ENCODE data around the gene TTC14.

DNA sequence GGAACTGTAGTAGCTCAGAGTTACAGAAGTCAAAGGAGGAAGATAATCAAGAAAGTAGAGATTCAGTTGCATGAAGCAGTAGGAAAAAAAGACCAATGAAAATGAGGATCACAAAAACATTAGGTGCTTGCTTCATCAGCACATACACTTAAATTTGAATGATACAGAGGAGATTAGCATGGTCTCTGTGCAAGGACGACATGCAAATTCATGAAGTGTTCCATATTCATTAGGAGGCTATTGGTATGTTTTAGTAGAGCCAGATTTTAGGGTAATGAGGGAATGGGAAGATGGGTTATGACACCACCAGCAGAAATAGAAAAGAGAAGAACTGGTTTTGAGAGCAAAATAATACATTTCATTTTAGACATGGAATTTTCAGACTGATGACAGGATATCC lies 21.0 kb upstream of the TTC14 start:
- TF ChIP-seq, protein P1, sequence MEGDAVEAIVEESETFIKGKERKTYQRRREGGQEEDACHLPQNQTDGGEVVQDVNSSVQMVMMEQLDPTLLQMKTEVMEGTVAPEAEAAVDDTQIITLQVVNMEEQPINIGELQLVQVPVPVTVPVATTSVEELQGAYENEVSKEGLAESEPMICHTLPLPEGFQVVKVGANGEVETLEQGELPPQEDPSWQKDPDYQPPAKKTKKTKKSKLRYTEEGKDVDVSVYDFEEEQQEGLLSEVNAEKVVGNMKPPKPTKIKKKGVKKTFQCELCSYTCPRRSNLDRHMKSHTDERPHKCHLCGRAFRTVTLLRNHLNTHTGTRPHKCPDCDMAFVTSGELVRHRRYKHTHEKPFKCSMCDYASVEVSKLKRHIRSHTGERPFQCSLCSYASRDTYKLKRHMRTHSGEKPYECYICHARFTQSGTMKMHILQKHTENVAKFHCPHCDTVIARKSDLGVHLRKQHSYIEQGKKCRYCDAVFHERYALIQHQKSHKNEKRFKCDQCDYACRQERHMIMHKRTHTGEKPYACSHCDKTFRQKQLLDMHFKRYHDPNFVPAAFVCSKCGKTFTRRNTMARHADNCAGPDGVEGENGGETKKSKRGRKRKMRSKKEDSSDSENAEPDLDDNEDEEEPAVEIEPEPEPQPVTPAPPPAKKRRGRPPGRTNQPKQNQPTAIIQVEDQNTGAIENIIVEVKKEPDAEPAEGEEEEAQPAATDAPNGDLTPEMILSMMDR (IDR thresholded peaks at IDR 0.05; ENCODE audit: low read depth, low read length, poor library complexity, severe bottlenecking): no peak
- no peak for TF ChIP-seq EZH2phosphoT487 (IDR thresholded peaks at IDR 0.05; ENCODE audit: borderline replicate concordance, low read length)

Data from DOHH2 (cell line).